Lower leg skin (tissue), 4 donors: ENCODE results near the gene PLBD2. TPM values are rescaled to one million over a fixed set of nuclear protein-coding genes. Genes with fewer than 3 reads are reported as not detected.

Experiments used
- DNase-seq, 2 donors: peaks; one replicate each; pipeline ENCODE4 v3.0.0-alpha.2; 2019; ENCODE audit warnings: low spot score in 2 of 2
- H3K4me3 ChIP-seq: fragments of 200-600 bp; sonication (generic); 2 replicates; pipeline ENCODE4 v1.5.1; 2017; ENCODE audit warnings: mild to moderate bottlenecking, low read depth; ENCODE audit not compliant: poor library complexity, severe bottlenecking
- CTCF ChIP-seq, 3 donors: fragments of 450-650 bp; IDR thresholded peaks; one replicate each; pipeline ENCODE4 v1.5.1; 2016; ENCODE audit warnings: antibody characterized with exemption in 3 of 3, mild to moderate bottlenecking in 3 of 3, moderate library complexity in 2 of 3
- POLR2A ChIP-seq, 2 donors: fragments of 450-650 bp; IDR thresholded peaks; one replicate each; pipeline ENCODE4 v1.6.1; 2016 to 2017; ENCODE audit warnings: antibody characterized with exemption in 2 of 2, mild to moderate bottlenecking in 1 of 2, moderate library complexity in 1 of 2
- WGBS, 2 donors: methylation state at CpG; one replicate each; pipeline ENCODE4 v1.1.5; 2018; 5-methylcytosine and 5-hydroxymethylcytosine counted together
- intact Hi-C: fragments of 100-400 bp; cut with DNase I; formaldehyde crosslinking; loops from one replicate; pipeline ENCODE4 v1.15.0; 2023; ENCODE audit warnings: low total_unique reads
- total RNA-seq, 4 donors: library from RNA; depleted of rRNA; stranded (reverse); fragments of >200 nt; gene quantifications; one replicate each; pipeline ENCODE4 v1.1.0, GENCODE V29; 2016

PLBD2 gene
- total RNA-seq, 4 donors from 2014 or later: 18.9 to 41.2 (median 31.3) TPM

DNA sequence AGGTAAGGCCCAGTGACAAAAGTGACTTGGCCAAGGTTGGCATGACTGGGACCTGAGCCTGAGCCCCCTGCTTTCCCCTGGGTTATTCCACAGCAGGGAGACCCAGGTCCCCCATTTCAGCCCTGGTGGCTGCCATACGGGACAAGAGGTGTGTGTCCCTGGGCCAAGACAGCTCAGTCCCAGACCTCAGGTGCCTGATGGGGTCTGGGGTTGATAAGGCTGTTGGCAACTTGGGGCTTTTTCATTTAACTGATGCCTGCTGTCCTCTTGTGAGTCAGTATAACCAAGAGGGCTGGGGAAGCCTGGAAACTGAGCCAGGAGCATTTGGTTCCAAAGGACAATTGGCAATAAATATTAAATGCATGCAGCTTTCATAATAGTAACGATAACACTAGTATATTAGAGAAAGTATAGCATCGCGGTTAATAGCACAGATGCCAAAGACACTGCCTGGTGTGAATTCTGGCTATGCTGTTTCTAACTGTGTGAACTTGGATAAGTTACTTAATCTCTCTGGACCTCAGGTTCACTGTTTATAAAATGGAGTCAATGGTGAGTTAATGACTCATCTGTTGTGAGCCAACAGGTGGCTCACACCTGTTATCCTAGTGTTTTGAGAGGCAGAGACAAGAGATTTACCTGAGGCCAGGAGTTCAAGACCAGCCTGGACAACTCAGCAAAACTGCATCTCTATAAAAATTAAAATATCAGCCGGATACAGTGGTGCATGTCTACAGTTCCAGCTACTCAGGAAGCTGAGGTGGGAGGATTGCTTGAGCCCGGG lies 64.7 kb downstream of the PLBD2 start:
- no peak overlapping the region for H3K4me3 ChIP-seq
- DNase-seq: no peak
- 78 to 80% methylated on average over 6 of the region's 6 CpGs for WGBS, 2 donors
- intact Hi-C loops: loop anchor here (10.0 kb wide), 1 partner anchor 218 kb away; no protein-coding TSS in a partner anchor
- TF ChIP-seq POLR2A (IDR thresholded peaks at IDR 0.05) (no peak), CTCF (IDR thresholded peaks at IDR 0.05) (no peak)

- no peak overlapping the region for H3K4me3 ChIP-seq
- TF ChIP-seq POLR2A (IDR thresholded peaks at IDR 0.05) (no peak), CTCF (IDR thresholded peaks at IDR 0.05) (no peak)
- intact Hi-C loops: loop anchor here (10.0 kb wide), 1 partner anchor 220 kb away; no protein-coding TSS in a partner anchor
- no peak for DNase-seq
- 76 to 93% methylated on average over 1 of the region's 1 CpG for WGBS, 2 donors
Measured at GRCh38 chr12:113424456-113424855, 66.1 kb downstream of the PLBD2 start.

DNA sequence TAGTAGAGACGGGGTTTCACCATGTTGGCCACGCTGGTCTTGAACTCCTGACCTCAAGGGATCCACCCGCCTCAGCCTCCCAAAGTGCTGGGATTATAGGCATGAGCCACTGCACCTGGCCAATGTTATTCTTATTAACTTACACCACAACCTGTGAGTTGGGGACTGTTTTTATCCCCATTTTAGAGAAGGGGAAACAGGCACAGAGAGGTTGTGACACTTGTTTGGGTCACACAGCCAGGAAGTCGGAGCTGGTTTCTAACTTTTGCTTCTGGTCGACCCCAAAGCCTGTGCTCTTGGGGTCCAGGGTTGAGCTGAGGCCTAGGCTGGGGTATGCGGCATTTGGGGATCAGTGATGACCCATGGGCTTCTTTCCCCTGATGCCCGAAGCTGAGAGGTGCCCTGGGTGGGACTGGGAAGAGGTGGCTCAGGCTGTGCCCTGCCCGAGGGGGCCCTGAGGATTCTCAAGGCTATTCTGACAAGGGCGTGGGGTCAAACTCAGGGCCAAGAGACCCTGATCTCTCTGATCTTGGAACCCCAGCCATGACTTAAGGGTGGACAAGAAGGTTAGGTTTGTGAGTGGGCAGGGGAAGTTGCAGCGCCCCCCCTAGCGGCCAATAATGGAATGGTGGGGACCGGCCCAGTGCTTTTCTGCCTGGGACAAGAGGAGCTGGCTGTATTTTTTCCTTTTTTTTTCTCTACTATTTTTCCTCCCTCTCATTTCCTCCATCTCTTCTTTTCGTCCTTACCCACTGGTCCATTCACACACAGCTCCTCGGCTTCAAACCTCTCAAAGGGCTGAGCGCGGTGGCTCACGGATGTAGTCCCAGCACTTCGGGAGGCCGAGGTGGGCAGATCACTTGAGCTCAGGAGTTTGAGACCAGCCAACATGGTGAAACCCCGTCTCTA lies 66.8 kb downstream of the PLBD2 start:
- no peak for TF ChIP-seq CTCF (IDR thresholded peaks at IDR 0.05)
- no peak for TF ChIP-seq POLR2A (IDR thresholded peaks at IDR 0.05)

DNA sequence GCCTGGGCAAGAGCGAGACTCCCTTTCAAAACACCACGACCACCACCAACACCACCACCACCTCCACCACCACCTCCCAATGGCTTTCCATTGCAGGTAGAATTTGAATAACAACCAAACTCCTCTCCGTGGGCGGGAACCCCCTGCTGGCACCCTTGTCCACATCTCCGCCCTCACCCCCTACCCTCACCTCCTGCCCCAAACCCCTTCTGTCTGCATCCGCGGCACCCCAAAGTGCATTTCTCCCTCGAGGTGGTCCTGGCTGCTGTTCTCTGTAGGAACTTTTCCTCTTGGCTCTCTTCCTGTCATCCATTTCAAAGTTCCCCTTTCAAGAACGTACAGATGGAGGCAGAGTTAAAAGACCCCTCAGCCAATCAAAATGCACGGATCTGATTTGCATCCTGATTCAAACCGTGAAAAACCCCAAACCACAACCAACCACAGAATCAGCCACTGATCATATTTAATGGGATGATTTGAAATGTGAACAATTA lies 67.6 kb downstream of the PLBD2 start:
- no peak for DNase-seq
- no peak for TF ChIP-seq POLR2A (IDR thresholded peaks at IDR 0.05)
- no peak for TF ChIP-seq CTCF (IDR thresholded peaks at IDR 0.05)
- 30 to 33% methylated on average over 11 of the region's 11 CpGs for WGBS, 2 donors
- intact Hi-C loops: loop anchor here (10.0 kb wide), 1 partner anchor 221 kb away; no protein-coding TSS in a partner anchor
- no peak overlapping the region for H3K4me3 ChIP-seq

More for the DNA sequence above, 66.8 kb downstream of the PLBD2 start:
- peak; percentile 36 to 89 for DNase-seq
- H3K4me3 ChIP-seq: no peak overlapping the region
- 49 to 55% methylated on average over 20 of the region's 20 CpGs for WGBS, 2 donors
- intact Hi-C loops: loop anchor here (10.0 kb wide), 1 partner anchor 220 kb away; no protein-coding TSS in a partner anchor

DNA sequence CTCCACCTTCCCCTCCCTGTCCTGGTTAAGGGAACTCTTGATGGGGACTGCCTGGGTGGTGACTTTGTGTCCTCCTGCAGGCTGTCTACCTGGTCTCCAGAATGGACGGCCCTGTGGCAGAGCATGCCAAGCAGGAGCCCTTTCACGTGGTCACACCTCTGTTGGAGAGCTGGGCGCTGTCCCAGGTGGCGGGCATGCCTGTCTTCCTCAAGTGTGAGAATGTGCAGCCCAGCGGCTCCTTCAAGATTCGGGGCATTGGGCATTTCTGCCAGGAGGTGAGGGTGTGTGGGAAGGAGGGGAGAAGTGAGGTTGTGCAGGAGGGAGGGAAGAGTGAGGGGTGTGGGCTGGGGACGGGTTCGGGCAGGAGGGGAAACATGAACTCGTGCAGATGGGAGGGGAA lies 69.5 kb downstream of the PLBD2 start:
- no peak overlapping the region for H3K4me3 ChIP-seq
- TF ChIP-seq POLR2A (IDR thresholded peaks at IDR 0.05): no peak
- TF ChIP-seq CTCF (IDR thresholded peaks at IDR 0.05): no peak
- 47 to 64% methylated on average over 8 to 9 of the region's 9 CpGs for WGBS, 2 donors
- intact Hi-C loops: loop anchor here (10.0 kb wide), 1 partner anchor 223 kb away; no protein-coding TSS in a partner anchor
- no peak for DNase-seq
